Stimulated activated naive B cell treated with anti-CD40 and anti-IgM and Interleukin-4, amounts not matched to agents 10 μg/mL and 1 μg/mL and 100 μg/mL, for 72 hours (primary cell): Measurements from ENCODE around the gene MARCHF11.

Source experiments
- ATAC-seq, 2 donors: fragments of 150-1000 bp; cut with Tn5 transposase; replicated peaks; 2 replicates each; pipeline ENCODE4 v1.10.0; 2021; ENCODE audit warnings: moderate library complexity in 1 of 2
- DNase-seq: peaks from one replicate; pipeline ENCODE4 v3.0.0; 2021
- H3K27ac Mint-ChIP-seq: one replicate; pipeline ENCODE4 v1.8.0; 2022; ENCODE audit warnings: mild to moderate bottlenecking, mixed read lengths
- H3K27me3 Mint-ChIP-seq, 2 donors: one replicate each; pipeline ENCODE4 v1.8.0; 2022; ENCODE audit warnings: mixed read lengths in 2 of 2
- H3K36me3 Mint-ChIP-seq, 2 donors: one replicate each; pipeline ENCODE4 v1.8.0; 2022; ENCODE audit warnings: mixed read lengths in 2 of 2, mild to moderate bottlenecking in 1 of 2
- H3K4me1 Mint-ChIP-seq, 2 donors: one replicate each; pipeline ENCODE4 v1.8.0; 2022; ENCODE audit warnings: mixed read lengths in 2 of 2, mild to moderate bottlenecking in 1 of 2
- H3K4me3 Mint-ChIP-seq, 2 donors: one replicate each; pipeline ENCODE4 v1.8.0; 2022; ENCODE audit warnings: mild to moderate bottlenecking in 2 of 2, mixed read lengths in 2 of 2, moderate library complexity in 1 of 2
- H3K9me3 Mint-ChIP-seq, 2 donors: one replicate each; pipeline ENCODE4 v1.8.0; 2022; ENCODE audit warnings: mixed read lengths in 2 of 2, mild to moderate bottlenecking in 1 of 2

MARCHF11 gene

DNA sequence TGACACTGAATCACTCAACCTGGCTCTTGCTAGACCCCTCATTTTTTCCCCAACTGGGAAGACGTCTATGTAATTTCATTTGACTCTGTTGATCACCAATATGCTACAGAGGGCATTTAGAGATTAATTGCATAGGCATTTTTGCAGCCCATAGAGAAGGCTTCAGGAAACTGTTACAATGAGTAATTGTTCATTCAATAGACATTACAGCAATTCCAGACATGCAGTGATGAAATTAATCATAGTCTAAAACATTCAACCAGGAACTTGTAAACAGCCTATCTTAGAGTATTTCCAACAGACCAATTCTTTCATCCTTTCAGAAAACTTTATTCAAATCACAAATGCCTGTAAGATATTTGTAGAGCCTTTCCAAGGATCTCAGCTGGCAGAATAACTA is 122.3 kb downstream of the MARCHF11 start:
- Mint-ChIP-seq H3K4me1 (no peaks in the 10 kb centered on the region), H3K27ac (no peak overlapping the region), H3K4me3 (no peak overlapping the region), H3K27me3 (no peaks in the 10 kb centered on the region), H3K36me3 (no peaks in the 10 kb centered on the region), H3K9me3 (peaks cover 12 to 13% of the 10 kb centered on the region in 2 donors)
- DNase-seq (no peak), ATAC-seq (no peak)

DNA sequence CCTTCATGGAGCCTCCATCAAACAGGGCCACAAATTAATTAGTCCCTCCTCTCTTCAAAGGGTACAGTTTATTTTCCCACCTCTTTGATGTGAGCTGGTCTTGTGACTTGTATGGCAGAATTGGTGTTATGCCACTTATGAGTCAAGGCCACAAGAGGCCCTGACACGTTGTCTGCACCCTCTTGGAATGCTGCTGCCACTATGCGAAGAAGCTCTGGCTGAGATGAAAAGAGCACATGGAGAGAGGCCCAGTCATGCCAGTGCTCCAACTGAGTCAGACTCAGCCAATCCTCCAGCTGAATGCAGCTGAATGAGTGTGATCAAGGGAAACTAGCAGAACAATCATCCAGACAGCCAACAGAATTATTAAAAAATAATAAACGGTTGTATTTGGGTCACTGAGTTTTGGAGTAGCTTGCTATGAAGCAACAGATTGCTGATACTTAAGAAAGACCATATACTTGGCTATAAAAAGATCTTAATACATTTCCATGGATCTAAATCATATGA is 128.3 kb downstream of the MARCHF11 start:
- DNase-seq = no peak
- Mint-ChIP-seq H3K4me3 (no peak overlapping the region), H3K27ac (no peak overlapping the region), H3K36me3 (no peaks in the 10 kb centered on the region), H3K9me3 (peaks cover 11 to 16% of the 10 kb centered on the region in 2 donors), H3K27me3 (no peaks in the 10 kb centered on the region), H3K4me1 (no peaks in the 10 kb centered on the region)
- no peak for ATAC-seq

GRCh38 chr5:16050414-16050813 is 129.2 kb downstream of the MARCHF11 start:
- Mint-ChIP-seq H3K4me3 (no peak overlapping the region), H3K9me3 (peaks cover 11 to 16% of the 10 kb centered on the region in 2 donors), H3K4me1 (no peaks in the 10 kb centered on the region), H3K27ac (no peak overlapping the region), H3K36me3 (no peaks in the 10 kb centered on the region), H3K27me3 (no peaks in the 10 kb centered on the region)
- no peak for DNase-seq
- ATAC-seq = no peak

DNA sequence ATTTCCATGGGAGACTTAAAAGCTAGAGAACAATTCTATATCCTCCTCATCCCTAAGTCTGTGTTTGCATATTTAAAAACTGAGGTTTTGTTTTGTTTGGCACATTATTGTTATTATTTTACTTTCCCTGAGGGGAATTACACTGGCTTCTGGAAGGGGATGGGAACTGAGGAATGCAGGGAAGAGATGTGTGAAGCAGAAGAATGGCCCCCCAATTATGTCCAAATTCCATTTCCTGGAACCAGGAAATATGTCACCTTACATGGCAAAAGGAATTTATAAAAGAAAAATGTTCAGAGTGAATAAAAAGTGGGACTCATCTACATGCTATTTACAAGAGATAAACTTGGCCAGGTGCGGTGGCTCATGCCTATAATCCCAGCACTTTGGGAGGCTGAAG is 129.8 kb downstream of the MARCHF11 start:
- no peak overlapping the region for H3K4me3 Mint-ChIP-seq
- no peaks in the 10 kb centered on the region for H3K27me3 Mint-ChIP-seq
- H3K27ac Mint-ChIP-seq = no peak overlapping the region
- ATAC-seq = no peak
- DNase-seq = no peak
- H3K36me3 Mint-ChIP-seq = no peaks in the 10 kb centered on the region
- H3K4me1 Mint-ChIP-seq = no peaks in the 10 kb centered on the region
- peaks cover 11 to 12% of the 10 kb centered on the region in 2 donors for H3K9me3 Mint-ChIP-seq

DNA sequence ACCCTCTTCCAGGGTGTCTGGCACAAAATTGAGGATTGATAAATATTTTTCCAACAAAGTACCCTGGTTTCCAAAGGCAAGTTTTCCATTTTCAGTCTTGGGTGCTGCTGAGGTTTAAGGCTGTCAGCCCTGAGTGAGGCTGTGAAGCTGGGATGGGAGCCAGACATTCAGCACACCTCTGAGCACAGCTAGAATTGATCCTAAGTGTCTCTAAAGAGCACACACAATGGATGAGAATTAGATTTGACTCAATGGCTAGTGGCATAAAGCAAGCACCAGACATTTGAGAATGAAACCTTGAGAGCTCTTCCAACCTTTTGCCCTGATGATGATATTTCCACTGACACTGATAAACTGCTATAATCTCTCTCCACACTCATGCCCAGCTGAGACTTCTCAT is 131.5 kb downstream of the MARCHF11 start:
- Mint-ChIP-seq H3K27me3 (no peaks in the 10 kb centered on the region), H3K4me1 (no peaks in the 10 kb centered on the region), H3K27ac (no peak overlapping the region), H3K4me3 (no peak overlapping the region), H3K9me3 (peaks cover 8 to 10% of the 10 kb centered on the region in 2 donors), H3K36me3 (no peaks in the 10 kb centered on the region)
- DNase-seq (no peak), ATAC-seq (no peak)

DNA sequence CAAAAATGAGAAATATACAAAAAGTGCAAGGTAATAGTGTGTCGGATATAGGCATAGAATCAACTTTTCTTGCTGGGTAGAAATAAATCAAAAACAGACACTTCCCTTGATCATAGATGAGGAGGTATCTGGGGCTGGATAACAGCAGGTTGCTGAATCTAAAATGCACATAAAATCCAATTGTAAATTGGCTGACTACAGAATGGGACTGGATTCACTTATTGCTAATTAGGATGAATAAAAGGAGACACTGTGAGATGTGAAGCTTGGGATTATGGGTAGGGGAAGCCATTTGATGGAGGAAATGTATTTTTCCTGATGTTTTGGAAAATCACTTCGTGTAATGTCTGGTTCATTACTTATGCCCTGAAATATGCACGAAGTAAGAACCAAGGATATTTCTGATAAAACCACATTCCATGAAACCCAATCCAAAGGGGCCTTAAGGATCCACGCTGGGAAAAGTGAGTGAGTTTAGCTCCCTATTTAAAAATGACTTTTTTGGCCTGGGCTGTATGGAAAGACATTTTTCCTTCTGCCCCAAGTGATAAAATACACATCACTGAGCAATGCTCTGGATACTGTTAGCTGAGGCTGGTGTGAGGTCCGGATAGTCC is 136.1 kb downstream of the MARCHF11 start:
- H3K9me3 Mint-ChIP-seq = peaks cover 9 to 12% of the 10 kb centered on the region in 2 donors
- no peak for ATAC-seq

GRCh38 chr5:16037121-16037845 is 142.3 kb downstream of the MARCHF11 start:
- Mint-ChIP-seq H3K9me3 (peaks cover 7 to 9% of the 10 kb centered on the region in 2 donors), H3K36me3 (no peaks in the 10 kb centered on the region), H3K27me3 (no peaks in the 10 kb centered on the region), H3K4me3 (no peak overlapping the region), H3K4me1 (no peaks in the 10 kb centered on the region), H3K27ac (no peak overlapping the region)
- no peak for DNase-seq
- ATAC-seq = no peak

More for the DNA sequence above, 136.1 kb downstream of the MARCHF11 start:
- Mint-ChIP-seq H3K27me3 (no peaks in the 10 kb centered on the region), H3K36me3 (no peaks in the 10 kb centered on the region), H3K4me3 (no peak overlapping the region), H3K27ac (no peak overlapping the region), H3K4me1 (no peaks in the 10 kb centered on the region)
- DNase-seq = no peak

DNA sequence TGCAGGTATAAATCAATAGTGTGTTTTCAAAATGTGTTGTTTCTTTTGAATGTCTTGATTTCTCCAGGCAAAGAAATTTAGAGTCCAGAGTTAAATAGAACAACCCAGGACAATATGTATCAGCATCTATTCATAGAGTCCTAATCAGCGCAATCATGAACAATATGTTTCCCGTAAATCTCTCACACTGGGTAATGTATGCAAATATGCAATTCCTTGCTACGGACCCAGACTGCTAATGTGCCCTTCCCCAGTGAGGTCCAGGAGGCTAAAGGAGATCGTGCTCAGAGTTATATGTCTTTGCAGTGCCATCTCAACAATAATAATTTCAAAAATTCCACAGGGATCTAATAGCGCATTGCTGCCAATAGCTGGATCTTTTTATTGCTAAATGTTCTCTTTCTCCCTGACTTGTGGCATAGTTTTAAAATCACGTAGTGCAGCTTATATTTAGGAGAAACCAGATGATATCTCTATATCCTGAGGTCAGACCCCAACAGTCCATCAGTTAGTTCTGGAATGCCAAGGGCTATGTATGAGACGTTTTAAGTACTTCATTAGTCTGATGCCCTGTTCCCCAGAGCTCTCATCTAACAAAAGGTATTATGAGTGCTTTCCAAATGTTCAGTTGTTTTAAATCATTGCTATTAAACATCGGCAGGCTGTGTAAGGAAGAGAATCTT is 145.1 kb downstream of the MARCHF11 start:
- no peaks in the 10 kb centered on the region for H3K4me1 Mint-ChIP-seq
- no peak for ATAC-seq
- DNase-seq = no peak
- H3K36me3 Mint-ChIP-seq = no peaks in the 10 kb centered on the region
- H3K27me3 Mint-ChIP-seq = no peaks in the 10 kb centered on the region
- H3K9me3 Mint-ChIP-seq = peaks cover 4 to 5% of the 10 kb centered on the region in 2 donors
- H3K27ac Mint-ChIP-seq = no peak overlapping the region
- H3K4me3 Mint-ChIP-seq = no peak overlapping the region

GRCh38 chr5:16033187-16033925 is 146.2 kb downstream of the MARCHF11 start:
- ATAC-seq (no peak), DNase-seq (no peak)
- Mint-ChIP-seq H3K9me3 (peaks cover 4 to 5% of the 10 kb centered on the region in 2 donors), H3K4me1 (no peaks in the 10 kb centered on the region), H3K36me3 (no peaks in the 10 kb centered on the region), H3K27ac (no peak overlapping the region), H3K4me3 (no peak overlapping the region), H3K27me3 (no peaks in the 10 kb centered on the region)

DNA sequence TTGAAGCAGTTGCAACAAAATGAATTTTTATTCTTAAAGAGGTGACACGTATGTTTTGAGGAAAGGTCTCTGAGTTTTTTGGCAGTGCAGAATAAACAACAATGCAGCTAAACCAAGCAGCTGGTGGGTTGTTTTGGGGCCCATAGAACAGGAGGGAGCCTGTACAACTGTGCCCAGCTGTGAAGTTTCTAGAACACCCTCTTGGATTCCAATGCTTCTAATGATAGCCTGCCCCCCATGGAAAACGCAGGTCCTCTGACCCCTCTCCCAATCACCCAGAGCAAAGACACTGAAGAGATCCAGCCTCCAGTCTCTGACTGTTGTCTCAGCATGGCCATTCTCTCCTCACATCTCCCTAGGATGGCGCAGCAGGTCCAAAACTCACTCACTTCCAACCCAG is 150.9 kb downstream of the MARCHF11 start:
- H3K27me3 Mint-ChIP-seq = no peaks in the 10 kb centered on the region
- no peaks in the 10 kb centered on the region for H3K36me3 Mint-ChIP-seq
- no peak overlapping the region for H3K4me3 Mint-ChIP-seq
- H3K27ac Mint-ChIP-seq = no peak overlapping the region
- ATAC-seq = no peak
- peaks cover 2 to 5% of the 10 kb centered on the region in 2 donors for H3K9me3 Mint-ChIP-seq
- DNase-seq = no peak
- no peaks in the 10 kb centered on the region for H3K4me1 Mint-ChIP-seq

GRCh38 chr5:16025681-16026080 is 153.9 kb downstream of the MARCHF11 start:
- ATAC-seq (no peak), DNase-seq (no peak)
- H3K4me3 Mint-ChIP-seq = no peak overlapping the region
- no peaks in the 10 kb centered on the region for H3K4me1 Mint-ChIP-seq
- no peak overlapping the region for H3K27ac Mint-ChIP-seq
- H3K9me3 Mint-ChIP-seq = peaks cover 3 to 5% of the 10 kb centered on the region in 2 donors
- no peaks in the 10 kb centered on the region for H3K36me3 Mint-ChIP-seq
- no peaks in the 10 kb centered on the region for H3K27me3 Mint-ChIP-seq

- peaks cover 6% of the 10 kb centered on the region in 2 donors for H3K9me3 Mint-ChIP-seq
- no peak overlapping the region for H3K4me3 Mint-ChIP-seq
- H3K4me1 Mint-ChIP-seq = no peaks in the 10 kb centered on the region
- DNase-seq (no peak), ATAC-seq (no peak)
- no peaks in the 10 kb centered on the region for H3K27me3 Mint-ChIP-seq
- no peak overlapping the region for H3K27ac Mint-ChIP-seq
- H3K36me3 Mint-ChIP-seq = no peaks in the 10 kb centered on the region
These were observed 160.6 kb downstream of the MARCHF11 start for GRCh38 chr5:16018970-16019369.

GRCh38 chr5:16017720-16018119 is 161.9 kb downstream of the MARCHF11 start:
- no peaks in the 10 kb centered on the region for H3K36me3 Mint-ChIP-seq
- H3K27ac Mint-ChIP-seq = no peak overlapping the region
- no peak for DNase-seq
- peaks cover 5 to 6% of the 10 kb centered on the region in 2 donors for H3K9me3 Mint-ChIP-seq
- no peak overlapping the region for H3K4me3 Mint-ChIP-seq
- H3K27me3 Mint-ChIP-seq = no peaks in the 10 kb centered on the region
- ATAC-seq = no peak
- H3K4me1 Mint-ChIP-seq = no peaks in the 10 kb centered on the region
